Liver (tissue), 9 donors: ENCODE measurements around the gene MCM9. TPM values are rescaled to one million over a fixed set of nuclear protein-coding genes. Genes with fewer than 3 reads are reported as not detected.

Experiments used
- DNase-seq: peaks from one replicate; pipeline ENCODE4 v3.0.0-alpha.2; 2017; ENCODE audit warnings: low spot score
- H3K27ac ChIP-seq, 2 donors: one replicate each; pipeline ENCODE4 v1.7.0; 2013; ENCODE audit warnings: inconsistent platforms in 2 of 2, low read length in 2 of 2, control low read depth in 1 of 2, low read depth in 1 of 2, mild to moderate bottlenecking in 1 of 2
- H3K27me3 ChIP-seq, 4 donors: one replicate each; pipeline versions ENCODE4 v1.6.1 to v1.7.0; 2013; ENCODE audit warnings: low read length in 3 of 4, inconsistent platforms in 1 of 4, mild to moderate bottlenecking in 1 of 4, moderate library complexity in 1 of 4; ENCODE audit not compliant: control insufficient read depth in 4 of 4, insufficient read depth in 4 of 4
- H3K36me3 ChIP-seq, 4 donors: one replicate each; pipeline versions ENCODE4 v1.6.1 to v1.7.0; 2013; ENCODE audit warnings: low read length in 3 of 4, mild to moderate bottlenecking in 3 of 4, low read depth in 1 of 4, moderate library complexity in 1 of 4; ENCODE audit not compliant: control insufficient read depth in 4 of 4, insufficient read depth in 3 of 4
- H3K4me1 ChIP-seq, 4 donors: one replicate each; pipeline versions ENCODE4 v1.6.1 to v1.7.0; 2013; ENCODE audit warnings: low read length in 3 of 4, mild to moderate bottlenecking in 3 of 4, moderate library complexity in 1 of 4; ENCODE audit not compliant: control insufficient read depth in 4 of 4, insufficient read depth in 4 of 4
- H3K4me3 ChIP-seq, 3 donors: one replicate each; pipeline versions ENCODE4 v1.6.1 to v1.7.0; 2013; ENCODE audit warnings: low read length in 3 of 3, control low read depth in 1 of 3, low read depth in 1 of 3, mild to moderate bottlenecking in 1 of 3
- H3K9ac ChIP-seq, 2 donors: one replicate each; pipeline ENCODE4 v1.7.0; 2013; ENCODE audit warnings: low read length in 2 of 2, mild to moderate bottlenecking in 2 of 2, moderate library complexity in 2 of 2, control low read depth in 1 of 2, low read depth in 1 of 2
- H3K9me3 ChIP-seq, 4 donors: one replicate each; pipeline versions ENCODE4 v1.6.1 to v1.7.0; 2013; ENCODE audit warnings: low read length in 3 of 4; ENCODE audit not compliant: control insufficient read depth in 4 of 4
- CTCF ChIP-seq: fragments of 150-350 bp; IDR thresholded peaks from 2 replicates; pipeline ENCODE4 v1.5.1; 2017; ENCODE audit warnings: improper control_type of control experiment, low read depth, low read length; ENCODE audit not compliant: missing input control
- FOXA1 ChIP-seq: IDR thresholded peaks from 2 replicates; pipeline ENCODE4 v1.6.1; 2016; ENCODE audit warnings: antibody characterized with exemption
- FOXA2 ChIP-seq: IDR thresholded peaks from 2 replicates; pipeline ENCODE4 v1.6.1; 2016; ENCODE audit warnings: antibody characterized with exemption
- GABPA ChIP-seq, 2 donors: IDR thresholded peaks in 1 of 2; conservative IDR thresholded peaks in 1 of 2; 2 replicates each; pipeline ENCODE4 v1.6.1; 2016; ENCODE audit warnings: antibody characterized with exemption in 2 of 2, mild to moderate bottlenecking in 1 of 2, moderate library complexity in 1 of 2
- HNF4A ChIP-seq, 2 donors: conservative IDR thresholded peaks; 2 replicates each; pipeline ENCODE4 v1.6.1; 2016; ENCODE audit warnings: antibody characterized with exemption in 2 of 2, mild to moderate bottlenecking in 2 of 2
- HNF4G ChIP-seq: IDR thresholded peaks from 2 replicates; pipeline ENCODE4 v1.6.1; 2016; ENCODE audit warnings: antibody characterized with exemption
- MAX ChIP-seq: IDR thresholded peaks from 2 replicates; pipeline ENCODE4 v1.6.1; 2016; ENCODE audit warnings: antibody characterized with exemption
- NR2F2 ChIP-seq: IDR thresholded peaks from 2 replicates; pipeline ENCODE4 v1.6.1; 2016; ENCODE audit warnings: antibody characterized with exemption
- REST ChIP-seq: IDR thresholded peaks from 2 replicates; pipeline ENCODE4 v1.6.1; 2016; ENCODE audit warnings: antibody characterized with exemption, mild to moderate bottlenecking
- RXRA ChIP-seq, 2 donors: IDR thresholded peaks; 2 replicates each; pipeline ENCODE4 v1.6.1; 2017 to 2018; ENCODE audit warnings: antibody characterized with exemption in 2 of 2, mild to moderate bottlenecking in 1 of 2
- TAF1 ChIP-seq: conservative IDR thresholded peaks from 2 replicates; pipeline ENCODE4 v1.6.1; 2016; ENCODE audit warnings: antibody characterized with exemption, mild to moderate bottlenecking
- YY1 ChIP-seq: IDR thresholded peaks from 2 replicates; pipeline ENCODE4 v1.6.1; 2016; ENCODE audit warnings: antibody characterized with exemption, mild to moderate bottlenecking
- ZBTB33 ChIP-seq: IDR thresholded peaks from 2 replicates; pipeline ENCODE4 v1.6.1; 2016; ENCODE audit warnings: antibody characterized with exemption
- WGBS: extraction: QIAGEN DNeasy Blood & Tissue Kit; methylation state at CpG from one replicate; pipeline ENCODE4 v1.1.7; 2013; 5-methylcytosine and 5-hydroxymethylcytosine counted together
- polyA plus RNA-seq, 2 donors: library from polyadenylated mRNA; stranded (reverse) in 1 of 2; unstranded in 1 of 2; fragments of 200-250 nt in 1 of 2; fragments of >200 nt in 1 of 2; fragmentation: Nextera tagmentation in 1 of 2; extraction: Ambion mirVana in 1 of 2; gene quantifications; one replicate each; pipeline versions ENCODE4 v1.2.1 to v1.2.3, GENCODE V29; 2013 to 2015
- total RNA-seq, 2 donors: library from RNA; depleted of rRNA; stranded (reverse); fragments of >200 nt; gene quantifications; one replicate each; pipeline ENCODE4 v1.2.3, GENCODE V29; 2014
- donor health status: healthy.
- donor health status: healthy.
- donor health status: healthy.
- donor health status: healthy.
- donor health status: healthy.

The MCM9 gene
- total and polyA plus RNA-seq, 4 donors: 3.6 to 17.4 (median 8.7) TPM

GRCh38 chr6:118935331-118935668 lies 341 bp upstream of the MCM9 start:
- H3K4me3 ChIP-seq: peak overlapping the region; percentile 15 to 74 (median 72)
- H3K4me1 ChIP-seq: peaks cover 0 to 15% (median 9%) of the 10 kb centered on the region in 4 donors
- TF ChIP-seq HNF4G (no peak), GABPA (IDR thresholded peaks at IDR 0.05 in 1 of 2, conservative IDR thresholded peaks at IDR 0.05 in 1 of 2) (no peak), ZBTB33 (no peak), CTCF (no peak), HNF4A (conservative IDR thresholded peaks at IDR 0.05) (no peak), TAF1 (no peak)
- H3K36me3 ChIP-seq: peaks cover 0 to 10% (median 6%) of the 10 kb centered on the region in 4 donors
- peak overlapping the region; percentile 24 to 93 for H3K9ac ChIP-seq
- 29% methylated on average over 1 of the region's 1 CpG for WGBS
- no peaks in the 10 kb centered on the region for H3K27me3 ChIP-seq
- H3K9me3 ChIP-seq: no peaks in the 10 kb centered on the region
- peak overlapping the region; percentile 90 to 95 for H3K27ac ChIP-seq
- no peak for DNase-seq

- peak overlapping the region in 1 of 2 donors; percentile 56 for H3K9ac ChIP-seq
- DNase-seq: no peak
- 8% methylated on average over 8 of the region's 8 CpGs for WGBS
Measured at GRCh38 chr6:118933855-118934460, 1.0 kb downstream of the MCM9 start.

GRCh38 chr6:118932421-118932820 lies 2.5 kb downstream of the MCM9 start:
- Histone ChIP-seq H3K4me3 (no peak overlapping the region), H3K36me3 (peaks cover 2 to 13% (median 7%) of the 10 kb centered on the region in 4 donors), H3K4me1 (peaks cover 0 to 15% (median 9%) of the 10 kb centered on the region in 4 donors), H3K27me3 (no peaks in the 10 kb centered on the region), H3K9me3 (no peaks in the 10 kb centered on the region), H3K27ac (no peak overlapping the region), H3K9ac (no peak overlapping the region)
- no peak for DNase-seq
- TF ChIP-seq MAX (no peak), REST (no peak), ZBTB33 (no peak), CTCF (no peak), NR2F2 (no peak), HNF4G (no peak), TAF1 (no peak), FOXA2 (no peak), RXRA (IDR thresholded peaks at IDR 0.05) (no peak), GABPA (IDR thresholded peaks at IDR 0.05 in 1 of 2, conservative IDR thresholded peaks at IDR 0.05 in 1 of 2) (no peak), FOXA1 (no peak), YY1 (no peak)
- WGBS: 52% methylated on average over 2 of the region's 2 CpGs

More at GRCh38 chr6:118933855-118934460, 1.0 kb downstream of the MCM9 start:
- no peak for TF ChIP-seq GABPA (IDR thresholded peaks at IDR 0.05 in 1 of 2, conservative IDR thresholded peaks at IDR 0.05 in 1 of 2)
- TF ChIP-seq FOXA2: no peak
- TF ChIP-seq NR2F2: no peak
- TF ChIP-seq YY1: no peak
- peak; percentile 48 to 60 for TF ChIP-seq HNF4A (conservative IDR thresholded peaks at IDR 0.05)
- H3K36me3 ChIP-seq: peaks cover 0 to 12% (median 6%) of the 10 kb centered on the region in 4 donors
- no peaks in the 10 kb centered on the region for H3K27me3 ChIP-seq
- no peaks in the 10 kb centered on the region for H3K9me3 ChIP-seq
- H3K4me3 ChIP-seq: peak overlapping the region; percentile 53 to 85 (median 72)
- peaks cover 0 to 15% (median 9%) of the 10 kb centered on the region in 4 donors for H3K4me1 ChIP-seq
- H3K27ac ChIP-seq: peak overlapping the region; percentile 47 to 95
